HG03520 (cell line): ENCODE measurements around the gene ACVRL1.

ENCODE experiments used
- ATAC-seq: cut with Tn5 transposase; IDR thresholded peaks from one replicate; pipeline ENCODE4 v1.9.1; 2021; ENCODE audit warnings: mild to moderate bottlenecking, moderate library complexity; ENCODE audit not compliant: unreplicated experiment

ACVRL1 gene

DNA sequence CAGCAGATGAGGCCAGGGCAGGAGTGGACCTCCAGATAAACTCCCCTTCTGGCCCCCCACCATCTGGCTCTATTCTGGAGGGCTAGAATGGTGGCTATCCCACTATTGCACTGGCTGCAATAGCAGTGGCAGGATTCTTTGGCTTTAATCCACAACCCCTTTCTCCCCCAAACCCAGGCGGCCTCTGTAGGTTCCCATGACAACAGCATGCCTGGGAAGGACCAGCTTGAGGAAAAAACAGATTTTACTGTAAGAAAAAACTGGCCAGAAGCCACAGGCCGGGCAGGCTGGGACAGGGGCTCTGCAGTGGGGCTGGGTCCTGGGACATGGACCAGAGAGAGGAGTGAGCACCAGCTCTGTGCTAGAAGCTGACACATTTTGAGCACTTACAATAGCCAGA, 30.6 kb downstream of the ACVRL1 start:
- no peak for ATAC-seq

DNA sequence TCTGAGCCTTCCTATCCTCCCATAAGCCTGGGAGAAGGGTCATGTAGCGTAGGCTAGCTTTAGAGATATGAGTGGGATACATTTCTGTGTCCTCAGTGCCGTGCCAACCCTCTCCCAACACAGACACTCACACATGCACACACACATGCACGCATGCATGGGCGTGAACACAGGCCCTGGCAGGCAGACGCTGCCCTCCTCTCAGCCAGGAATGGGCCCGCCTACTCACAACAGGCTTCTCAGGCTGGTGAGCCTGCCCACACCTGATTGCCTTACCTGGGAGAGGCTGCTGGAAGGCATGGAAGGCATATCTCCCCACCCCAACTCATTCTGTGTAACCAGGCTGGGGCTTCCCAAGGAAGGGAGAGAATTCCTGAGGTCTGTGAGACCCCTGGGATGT, 31.4 kb downstream of the ACVRL1 start:
- ATAC-seq = no peak

DNA sequence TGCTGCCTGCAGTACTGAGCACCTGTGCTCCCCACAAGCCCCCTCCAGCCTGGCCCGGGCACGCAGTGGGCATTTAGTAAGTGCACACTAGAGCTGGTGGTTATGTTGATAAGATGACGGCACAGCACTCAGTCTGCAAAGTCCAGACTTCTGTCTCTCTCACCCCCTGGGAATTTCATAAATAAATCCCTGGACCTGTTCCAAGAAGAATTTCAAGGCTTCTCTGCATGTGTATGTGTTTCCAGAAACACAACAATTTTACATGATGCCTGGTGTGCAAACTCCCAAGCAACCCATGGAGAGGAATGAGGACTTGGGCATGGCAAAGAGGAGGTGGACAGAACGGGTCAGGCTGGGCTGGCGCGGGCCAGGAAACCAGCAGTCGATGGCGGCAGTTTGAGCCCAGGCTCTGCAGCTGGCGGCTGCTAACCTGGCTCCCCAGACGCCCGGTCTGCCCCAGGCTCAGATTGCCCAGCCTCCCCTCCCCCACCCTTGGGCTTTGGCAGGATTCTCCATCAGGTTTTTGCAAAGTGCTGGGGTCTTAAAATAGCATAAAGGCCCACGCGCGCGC, 33.8 kb downstream of the ACVRL1 start:
- no peak for ATAC-seq

GRCh38 chr12:51941604-51942003, 34.3 kb downstream of the ACVRL1 start:
- ATAC-seq = no peak

DNA sequence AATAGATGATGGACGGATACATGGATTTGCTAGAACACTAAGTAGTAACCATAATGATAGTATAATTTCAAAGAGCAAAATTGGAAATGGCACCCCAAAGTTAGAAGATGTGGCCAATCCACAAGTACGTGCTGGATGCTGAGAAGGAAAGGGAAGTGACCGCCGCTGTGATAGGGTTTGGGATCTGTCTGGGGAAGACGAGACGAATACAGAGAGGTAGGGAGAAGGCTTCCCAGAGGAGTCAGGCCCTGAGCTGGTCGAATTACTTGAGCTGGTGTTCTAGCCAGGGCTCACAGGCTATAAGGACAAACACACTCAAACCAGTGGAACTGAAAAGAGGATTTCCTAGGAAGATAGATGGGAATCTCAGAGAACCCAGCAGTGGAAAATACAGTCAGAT, 34.8 kb downstream of the ACVRL1 start:
- no peak for ATAC-seq

DNA sequence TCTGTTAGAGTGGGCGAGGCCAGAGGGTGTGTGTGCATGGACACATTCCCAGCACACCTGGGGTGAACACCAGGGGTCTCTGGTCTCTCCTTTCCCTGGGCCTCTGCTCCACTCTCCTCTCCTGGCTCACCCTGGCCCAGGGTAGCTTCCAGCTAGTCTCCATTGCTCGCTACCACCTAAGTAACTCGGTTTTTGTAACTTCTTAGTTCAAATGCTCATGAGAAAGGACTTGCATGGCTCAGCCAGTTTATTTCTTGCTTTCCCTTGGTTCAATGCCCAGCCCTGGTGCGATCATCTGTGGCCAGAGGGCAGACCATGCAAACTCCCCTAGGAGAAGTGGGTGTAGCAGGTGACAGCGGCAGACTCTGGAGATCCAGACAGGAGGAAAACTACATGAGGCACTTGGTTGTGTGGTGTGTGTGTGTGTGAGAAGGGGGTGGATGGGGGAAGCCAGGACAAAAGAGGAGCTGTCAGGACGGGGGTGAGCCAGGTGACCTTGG, 35.2 kb downstream of the ACVRL1 start:
- no peak for ATAC-seq

- no peak for ATAC-seq
These were observed 36.0 kb downstream of the ACVRL1 start for GRCh38 chr12:51943346-51943745.

GRCh38 chr12:51944608-51945233, 37.4 kb downstream of the ACVRL1 start:
- no peak for ATAC-seq

DNA sequence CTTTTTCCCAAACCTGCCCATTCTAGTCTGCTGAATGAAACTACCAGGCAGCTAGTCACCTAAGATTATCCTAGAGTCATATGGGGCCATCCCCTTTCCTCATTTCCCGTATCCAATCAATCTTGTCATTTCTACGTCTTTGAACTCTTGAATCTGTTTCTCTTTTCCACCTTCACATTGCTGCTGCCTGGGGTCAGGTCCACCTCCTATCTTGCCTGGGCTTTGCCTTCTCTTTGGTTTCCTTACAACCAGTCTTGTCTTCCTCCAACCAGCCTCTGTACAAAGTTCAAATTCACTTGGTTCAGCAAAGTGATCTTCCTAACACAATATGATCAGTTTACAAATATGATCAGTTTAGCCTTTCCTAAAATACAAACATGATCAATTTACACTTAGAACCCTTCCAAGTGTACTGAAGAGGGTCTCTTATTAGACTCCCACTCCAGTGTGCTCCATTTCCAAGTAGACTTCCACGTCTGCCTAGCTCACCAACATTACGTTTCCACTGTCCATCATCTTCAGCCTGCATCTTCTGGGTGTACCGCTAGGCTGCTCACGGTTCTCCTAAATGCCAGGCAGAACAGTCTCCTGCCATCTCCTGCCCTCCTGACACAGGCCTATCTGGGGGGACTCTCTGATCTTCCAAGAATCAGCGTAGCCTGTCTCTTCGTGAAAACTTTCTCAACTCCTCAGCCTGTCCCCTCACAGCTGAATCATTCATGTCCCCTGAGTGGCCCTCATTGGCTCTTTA, 40.1 kb downstream of the ACVRL1 start:
- ATAC-seq = no peak

DNA sequence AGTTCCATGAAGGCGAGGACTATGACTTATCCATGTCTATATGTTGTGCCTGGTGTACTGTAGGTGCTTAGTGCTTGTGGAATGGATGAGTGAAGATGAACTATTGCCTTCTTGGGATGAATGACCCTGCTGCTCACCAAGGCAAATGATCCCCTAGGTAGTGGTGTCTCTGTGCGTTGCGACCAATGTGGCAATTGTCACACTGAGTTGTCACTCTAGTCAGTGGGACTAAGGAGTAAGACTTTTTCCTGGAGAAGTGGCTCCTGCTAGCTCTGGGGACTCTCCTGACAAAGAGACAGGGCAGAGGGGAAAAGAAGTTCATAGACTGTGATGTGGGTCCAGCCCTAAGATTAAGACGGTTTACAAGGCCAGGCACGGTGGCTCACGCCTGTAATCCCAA, 40.8 kb downstream of the ACVRL1 start:
- no peak for ATAC-seq

DNA sequence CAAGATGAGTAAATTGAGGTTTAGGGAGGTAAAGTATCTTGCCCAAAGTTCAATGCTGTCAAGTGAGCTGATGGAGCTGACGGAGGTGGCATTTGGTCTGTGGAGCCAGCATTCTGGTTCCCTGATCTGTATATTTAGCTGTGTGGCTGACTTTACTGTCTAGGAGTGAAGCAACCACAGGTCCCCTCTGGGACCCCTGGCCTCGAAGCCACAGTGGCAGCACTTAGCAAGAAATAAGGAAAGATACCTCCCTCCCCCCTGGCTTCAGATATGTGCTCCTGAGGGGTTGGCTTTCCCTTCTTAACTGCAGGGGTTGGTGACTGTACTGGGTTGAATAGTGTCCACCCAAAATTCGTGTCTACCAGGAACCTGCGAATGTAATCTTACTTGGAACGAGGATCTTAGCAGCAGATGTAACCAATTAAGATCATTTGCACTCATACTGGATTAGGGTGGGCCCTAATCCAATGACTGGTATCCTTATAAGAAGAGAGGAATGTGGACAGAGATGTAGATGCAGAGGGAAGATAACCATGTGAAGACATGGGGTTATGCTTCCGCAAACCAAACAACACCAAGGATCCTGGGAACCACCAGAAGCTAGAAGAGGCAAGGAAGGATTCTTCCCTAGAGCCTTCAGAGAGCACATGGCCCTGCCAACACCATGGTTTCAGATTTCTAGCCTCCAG, 42.2 kb downstream of the ACVRL1 start:
- no peak for ATAC-seq

DNA sequence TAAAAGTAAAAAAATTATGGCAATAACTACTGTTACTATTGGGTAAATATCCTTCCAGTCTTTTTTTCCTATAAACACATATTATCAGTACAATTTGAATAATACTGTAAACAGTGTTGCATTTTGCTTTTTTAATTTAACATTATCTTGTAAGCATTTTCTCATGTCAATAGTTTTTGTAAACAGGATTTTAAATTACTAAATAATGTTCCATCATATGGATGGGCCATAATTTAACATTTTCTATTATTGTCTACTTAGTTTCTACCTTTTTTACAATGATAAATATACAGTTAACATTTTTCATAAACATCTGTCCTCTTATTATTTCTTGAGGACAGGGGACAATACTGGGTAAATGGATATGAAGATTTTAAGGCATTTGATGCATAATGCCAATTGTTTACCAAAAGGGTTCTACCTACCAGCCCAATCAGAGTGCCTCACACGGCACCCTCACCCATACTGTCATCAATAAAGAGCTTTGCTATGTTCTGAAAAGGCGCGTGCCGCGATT, 43.4 kb downstream of the ACVRL1 start:
- ATAC-seq = no peak

- peak; percentile 79 for ATAC-seq
These were observed 44.0 kb downstream of the ACVRL1 start, which contains the start of gene ACVR1B for GRCh38 chr12:51951199-51951842. Gene ACVR1B, plus strand, starts transcription at chr12:51951699. Its CDS starts 45 bp downstream, at chr12:51951744.

- ATAC-seq = no peak
These were observed 44.8 kb downstream of the ACVRL1 start for GRCh38 chr12:51951843-51952722.

GRCh38 chr12:51953089-51953488, 45.8 kb downstream of the ACVRL1 start:
- no peak for ATAC-seq

GRCh38 chr12:51953864-51954263, 46.6 kb downstream of the ACVRL1 start:
- no peak for ATAC-seq

DNA sequence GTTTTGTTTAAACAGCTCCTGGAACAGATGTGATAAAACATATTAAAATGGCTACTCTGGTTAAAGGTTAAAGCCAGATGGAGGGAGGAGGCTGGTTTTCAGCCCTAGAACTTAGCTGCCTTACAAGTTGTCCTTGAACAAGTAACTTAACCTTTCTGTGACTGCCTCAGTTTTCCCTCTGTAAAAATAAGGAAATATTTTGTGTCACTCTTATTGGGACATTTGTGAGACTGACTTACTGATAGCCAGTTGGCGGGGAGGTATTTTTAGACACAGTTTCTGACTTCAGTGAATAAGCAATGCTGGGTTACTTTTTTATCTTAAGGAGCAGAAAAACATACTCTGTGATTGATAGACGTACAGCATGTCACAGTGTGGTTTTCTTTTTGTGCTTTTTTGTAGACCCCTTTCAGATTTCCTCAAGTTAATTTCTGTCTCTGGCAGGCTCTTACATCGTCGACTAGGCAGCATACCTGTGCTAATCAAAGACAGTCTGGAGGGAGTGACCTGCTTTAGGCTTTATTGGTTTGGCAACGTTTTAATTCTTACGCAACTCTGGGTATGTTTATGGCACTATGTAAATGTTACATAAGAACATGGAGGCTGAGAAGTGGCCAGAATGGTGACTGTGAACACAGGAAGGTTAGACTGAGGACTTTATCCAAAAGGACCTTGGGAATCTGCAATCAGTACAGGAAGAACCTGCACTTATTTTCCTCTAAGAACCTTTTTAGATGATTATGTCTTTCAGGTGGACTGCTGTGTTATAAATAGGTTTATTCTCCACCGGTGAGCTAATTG, 47.5 kb downstream of the ACVRL1 start:
- ATAC-seq = no peak

GRCh38 chr12:51955702-51956101, 48.4 kb downstream of the ACVRL1 start:
- ATAC-seq = no peak

GRCh38 chr12:51958542-51958941, 51.2 kb downstream of the ACVRL1 start:
- ATAC-seq = no peak
